GM18511 (cell line): ENCODE data around the gene STAMBP.
A peak's percentile ranks its signal among the peaks of the same experiment; 100 is the strongest.
"Not testable (repeated sequence)": the region's sequence is repeated elsewhere in the genome, so short reads cannot be mapped to it uniquely, and the experiment has no call there.

Source experiments
- ATAC-seq: cut with Tn5 transposase; IDR thresholded peaks from one replicate; pipeline ENCODE4 v1.9.1; 2021; ENCODE audit warnings: mild to moderate bottlenecking, moderate library complexity; ENCODE audit not compliant: unreplicated experiment

STAMBP gene

GRCh38 chr2:73828818-73829570, at the start of gene STAMBP:
Gene STAMBP, plus strand, starts transcription at chr2:73828961. Its CDS starts 1,896 bp downstream, at chr2:73830857.
- ATAC-seq: peak; percentile 89

DNA sequence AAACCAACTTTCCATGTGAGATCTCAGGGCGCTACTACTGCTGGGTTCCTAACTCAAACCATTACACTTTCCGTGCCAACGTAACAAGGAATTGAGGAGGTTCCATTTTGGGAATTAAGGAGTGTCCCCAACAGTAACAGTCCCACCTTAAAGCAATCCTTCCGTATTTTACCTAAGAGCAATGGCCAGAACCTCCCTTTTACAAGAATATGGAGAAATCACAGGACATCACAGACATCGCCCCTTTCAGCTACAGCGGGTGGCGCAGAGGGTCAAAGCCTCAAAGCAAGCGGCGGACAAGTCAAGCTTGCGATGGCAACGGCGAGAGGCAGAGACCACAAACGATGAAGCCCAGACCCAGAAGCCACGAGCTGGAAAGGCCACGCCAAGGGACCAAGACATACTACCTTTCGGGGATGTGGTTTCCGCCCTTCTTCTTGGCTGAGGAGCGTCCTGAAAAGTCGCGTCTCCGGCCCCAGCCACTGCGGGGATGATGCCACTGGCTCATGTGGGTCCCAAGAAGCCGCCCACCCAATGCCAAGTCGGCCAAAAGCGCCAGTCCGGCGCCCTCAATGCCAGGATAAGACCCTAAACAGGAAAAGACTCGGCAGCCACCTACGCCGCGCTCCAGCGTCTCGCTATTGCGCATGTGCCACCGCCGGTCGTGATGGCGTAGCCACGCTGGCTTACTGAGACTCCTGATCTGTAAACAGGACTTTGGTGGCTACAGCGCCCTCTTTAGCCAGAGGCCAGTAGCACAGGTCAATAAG, 49.1 kb upstream of the STAMBP start, which contains the start of gene DUSP11:
DUSP11 (minus strand) TSS at position 637 of the 770 bp plus-strand sequence; CDS start at position 508, 129 bp downstream.
- peak; percentile 99 for ATAC-seq

- ATAC-seq: no peak
Measured at GRCh38 chr2:73780237-73780582, 48.6 kb upstream of the STAMBP start.

DNA sequence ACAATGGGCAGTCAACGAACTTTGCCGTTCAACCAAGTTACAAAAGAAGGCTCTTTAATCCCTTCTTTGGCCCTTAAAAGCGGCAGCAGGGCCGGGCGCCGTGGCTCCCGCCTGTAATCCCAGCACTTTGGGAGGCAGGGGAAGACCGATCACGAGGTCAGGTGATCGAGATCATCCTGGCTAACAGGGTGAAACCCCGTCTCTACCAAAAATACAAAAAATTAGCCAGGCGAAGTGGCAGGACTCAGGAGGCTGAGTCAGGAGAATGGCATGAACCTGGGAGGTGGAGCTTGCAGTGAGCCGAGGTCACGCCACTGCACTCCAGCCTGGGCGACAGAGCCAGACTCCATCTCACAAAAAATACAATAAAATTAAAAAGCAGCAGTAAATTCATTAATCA, 45.4 kb upstream of the STAMBP start:
- ATAC-seq: not testable (repeated sequence)

GRCh38 chr2:73783883-73784282, 44.9 kb upstream of the STAMBP start, which contains the start of gene C2orf78:
Gene C2orf78, plus strand, starts transcription at chr2:73784183. Its CDS starts 127 bp downstream, at chr2:73784310.
- ATAC-seq: not testable (repeated sequence)

GRCh38 chr2:73811878-73812277, 16.9 kb upstream of the STAMBP start:
- ATAC-seq: no peak

DNA sequence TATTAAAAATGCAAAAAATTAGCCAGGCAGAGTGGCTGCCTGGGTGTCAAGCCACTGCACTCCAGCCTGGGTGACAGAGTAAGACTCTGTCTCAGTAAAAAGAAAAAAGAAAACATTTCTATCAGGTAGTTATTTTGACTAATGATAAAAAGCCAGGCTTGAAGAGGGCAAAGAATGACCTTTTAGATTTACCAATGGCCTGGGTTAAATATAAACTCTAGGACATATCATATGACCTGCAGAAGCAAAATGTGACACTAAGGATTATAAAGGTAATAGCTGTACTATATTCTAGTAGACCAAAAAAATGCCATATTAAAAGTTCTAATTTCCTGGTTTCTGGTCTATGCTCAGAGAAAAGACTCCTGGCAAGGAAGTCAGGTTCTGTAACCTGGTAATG, 16.1 kb upstream of the STAMBP start:
- ATAC-seq: no peak

GRCh38 chr2:73818296-73818695, 10.5 kb upstream of the STAMBP start:
- no peak for ATAC-seq

DNA sequence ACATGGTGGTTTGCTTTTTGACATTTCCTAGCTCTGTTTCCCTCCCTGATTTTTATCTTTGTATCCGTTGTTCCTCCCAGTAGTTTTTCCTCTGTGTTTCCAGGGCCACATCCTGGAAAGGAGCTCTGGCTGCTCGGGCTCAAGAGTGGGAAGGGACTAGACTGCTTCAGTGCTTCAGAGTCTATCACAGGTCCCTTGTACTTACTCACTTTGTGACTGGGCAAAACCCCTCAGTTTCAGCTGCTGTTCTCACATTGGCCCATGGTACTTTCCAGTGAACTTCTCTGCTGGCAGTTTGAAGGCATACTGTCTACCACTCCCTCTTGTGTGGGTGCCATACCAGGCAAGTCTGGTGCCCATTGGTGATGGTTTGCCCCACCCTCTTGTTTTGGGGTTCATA, 7.5 kb upstream of the STAMBP start:
- ATAC-seq: peak; percentile 80

- peak; percentile 11 for ATAC-seq
Measured at GRCh38 chr2:73821669-73822068, 7.1 kb upstream of the STAMBP start.

GRCh38 chr2:73822276-73822675, 6.5 kb upstream of the STAMBP start:
- ATAC-seq: peak; percentile 70

DNA sequence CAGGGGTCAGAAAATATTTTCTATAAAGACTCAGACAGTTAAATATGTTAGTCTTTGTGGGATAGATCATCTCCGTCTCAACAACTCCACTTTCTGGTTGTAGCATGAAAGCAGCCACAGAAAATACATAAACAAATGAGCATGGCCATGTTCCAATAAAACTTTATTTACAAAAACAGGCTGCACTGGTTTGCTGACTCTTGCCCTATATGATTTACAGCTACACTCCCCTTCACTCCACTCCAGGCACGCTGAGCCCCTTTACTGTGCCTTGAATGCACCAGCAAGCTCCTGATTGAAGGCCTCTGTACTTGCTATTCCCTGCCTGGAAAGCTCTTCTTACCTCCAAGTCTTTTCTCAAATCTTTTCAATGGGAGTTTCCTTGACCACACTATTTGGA, 5.8 kb upstream of the STAMBP start:
- ATAC-seq: no peak

DNA sequence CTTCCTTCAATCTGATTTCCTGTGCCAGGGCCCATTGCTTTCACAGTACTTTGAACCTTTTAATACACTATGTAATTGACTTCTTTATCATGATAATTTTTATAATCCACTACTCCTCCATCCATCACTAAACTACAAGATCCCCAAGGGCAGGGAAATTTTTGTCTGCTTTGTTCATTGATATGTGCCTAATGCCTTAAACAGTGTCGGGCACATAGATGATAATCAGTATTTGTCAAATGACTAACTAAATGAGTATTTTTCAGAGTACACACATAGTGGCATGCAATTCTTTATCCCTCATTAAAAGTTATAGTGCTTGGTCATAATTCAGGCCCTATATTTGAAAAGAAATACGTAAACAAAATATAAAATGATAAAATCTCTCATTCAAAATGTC, 5.3 kb upstream of the STAMBP start:
- no peak for ATAC-seq

DNA sequence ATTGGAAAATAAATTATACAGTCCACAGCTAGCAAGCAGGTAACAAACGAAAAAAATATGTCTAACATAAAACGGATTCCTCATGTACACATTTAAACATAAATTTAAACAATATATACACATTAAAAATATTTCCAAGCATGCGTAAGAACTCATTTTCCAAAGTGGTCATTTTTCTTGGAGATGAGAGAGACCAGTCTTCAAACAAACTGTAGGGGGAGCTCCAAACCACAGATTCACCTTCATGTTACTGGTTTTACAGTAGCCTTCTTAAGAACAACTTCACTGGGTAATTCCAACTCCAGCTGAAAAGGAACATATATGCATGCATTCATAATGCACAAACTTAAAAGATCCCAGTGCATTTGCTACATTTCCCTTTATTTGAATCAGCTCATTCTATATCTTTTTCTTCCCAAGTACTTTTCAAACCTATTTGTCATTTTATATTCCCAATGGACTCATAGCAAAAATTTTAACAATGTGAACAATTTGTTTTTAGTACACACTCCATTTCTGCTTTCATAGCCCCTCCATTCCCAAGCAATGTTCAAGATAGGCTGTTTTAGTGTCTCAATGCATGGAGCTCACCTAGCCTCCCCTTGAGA, 4.7 kb upstream of the STAMBP start:
- no peak for ATAC-seq

DNA sequence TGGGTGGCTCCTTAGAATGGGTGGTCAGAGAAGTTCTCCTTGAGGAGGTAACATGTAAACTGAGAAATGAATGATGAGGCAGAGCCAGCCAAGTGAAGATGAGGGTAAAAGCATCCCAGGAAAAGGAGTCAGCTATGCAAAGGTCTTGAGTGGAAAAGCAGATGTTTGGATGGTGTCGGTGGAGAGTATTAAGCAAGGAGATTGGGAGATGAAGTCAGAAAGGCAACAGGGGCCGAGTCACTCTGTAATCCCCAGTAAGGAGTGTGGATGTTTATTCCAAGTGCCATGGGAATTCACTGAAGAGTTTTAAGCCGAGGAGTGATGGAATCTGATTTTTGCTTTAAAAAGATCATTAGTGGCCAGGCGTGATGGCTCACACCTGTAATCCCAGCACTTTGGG, 3.4 kb upstream of the STAMBP start:
- ATAC-seq: no peak

GRCh38 chr2:73827018-73827417, 1.7 kb upstream of the STAMBP start:
- ATAC-seq: no peak

DNA sequence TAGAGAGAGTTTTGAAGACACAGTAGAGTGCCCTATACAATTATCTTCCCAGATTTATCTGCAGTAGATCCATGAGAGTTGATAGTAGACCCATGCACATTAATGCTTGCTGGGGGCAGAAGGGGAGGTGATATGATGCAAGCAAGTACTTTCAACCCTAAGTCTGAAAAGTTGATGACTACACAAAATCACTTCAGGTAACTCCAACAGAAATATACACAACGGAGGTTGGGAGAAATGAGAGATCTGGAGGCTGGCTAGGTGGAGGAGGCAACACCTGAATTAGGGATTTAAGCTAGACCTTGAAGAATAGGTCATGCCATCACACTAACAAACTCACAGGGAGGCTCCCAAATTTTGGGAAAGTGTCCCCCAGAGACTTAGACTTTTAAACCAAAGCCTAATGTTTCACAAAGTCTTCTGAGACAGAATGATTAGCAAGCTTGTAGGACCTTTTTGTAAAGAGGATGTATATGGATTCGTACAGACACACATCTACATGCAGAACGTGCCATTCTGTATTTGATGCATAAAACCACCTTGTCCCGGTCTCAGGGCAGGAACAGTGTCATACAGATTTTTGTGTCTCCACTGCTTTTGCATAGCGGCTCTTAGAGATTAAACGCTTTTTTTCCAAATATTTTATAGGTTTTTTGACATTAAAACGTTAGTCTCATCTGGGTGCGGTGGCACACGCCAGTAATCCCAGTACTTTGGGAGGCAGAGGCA, 937 bp upstream of the STAMBP start:
- ATAC-seq: no peak

GRCh38 chr2:73828389-73828817, 358 bp upstream of the STAMBP start:
- no peak for ATAC-seq

GRCh38 chr2:73830871-73831401, 2.2 kb downstream of the STAMBP start:
- ATAC-seq: no peak

- no peak for ATAC-seq
Measured at GRCh38 chr2:73832930-73833329, 4.2 kb downstream of the STAMBP start.
